Subcutaneous adipose tissue (tissue), 4 donors: ENCODE data around the gene ARHGEF28. TPM values are rescaled to one million over a fixed set of nuclear protein-coding genes. Genes with fewer than 3 reads are reported as not detected.

Experiments used
- total RNA-seq, 4 donors: library from RNA; depleted of rRNA; stranded (reverse); fragments of >200 nt; gene quantifications; one replicate each; pipeline ENCODE4 v1.1.0, GENCODE V29; 2016
- TF ChIP-seq, protein P1 (sequence below): fragments of 450-650 bp; IDR thresholded peaks from one replicate; pipeline ENCODE4 v1.5.1; 2016; ENCODE audit warnings: low read depth, mild to moderate bottlenecking, control low read depth, antibody characterized with exemption, moderate library complexity

The ARHGEF28 gene
- total RNA-seq, 4 donors from 2014 or later, result 9.9 to 46.3 (median 17.3) TPM

GRCh38 chr5:73948720-73949119, 322.7 kb downstream of the ARHGEF28 start:
- TF ChIP-seq, protein P1, sequence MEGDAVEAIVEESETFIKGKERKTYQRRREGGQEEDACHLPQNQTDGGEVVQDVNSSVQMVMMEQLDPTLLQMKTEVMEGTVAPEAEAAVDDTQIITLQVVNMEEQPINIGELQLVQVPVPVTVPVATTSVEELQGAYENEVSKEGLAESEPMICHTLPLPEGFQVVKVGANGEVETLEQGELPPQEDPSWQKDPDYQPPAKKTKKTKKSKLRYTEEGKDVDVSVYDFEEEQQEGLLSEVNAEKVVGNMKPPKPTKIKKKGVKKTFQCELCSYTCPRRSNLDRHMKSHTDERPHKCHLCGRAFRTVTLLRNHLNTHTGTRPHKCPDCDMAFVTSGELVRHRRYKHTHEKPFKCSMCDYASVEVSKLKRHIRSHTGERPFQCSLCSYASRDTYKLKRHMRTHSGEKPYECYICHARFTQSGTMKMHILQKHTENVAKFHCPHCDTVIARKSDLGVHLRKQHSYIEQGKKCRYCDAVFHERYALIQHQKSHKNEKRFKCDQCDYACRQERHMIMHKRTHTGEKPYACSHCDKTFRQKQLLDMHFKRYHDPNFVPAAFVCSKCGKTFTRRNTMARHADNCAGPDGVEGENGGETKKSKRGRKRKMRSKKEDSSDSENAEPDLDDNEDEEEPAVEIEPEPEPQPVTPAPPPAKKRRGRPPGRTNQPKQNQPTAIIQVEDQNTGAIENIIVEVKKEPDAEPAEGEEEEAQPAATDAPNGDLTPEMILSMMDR, result no peak

DNA sequence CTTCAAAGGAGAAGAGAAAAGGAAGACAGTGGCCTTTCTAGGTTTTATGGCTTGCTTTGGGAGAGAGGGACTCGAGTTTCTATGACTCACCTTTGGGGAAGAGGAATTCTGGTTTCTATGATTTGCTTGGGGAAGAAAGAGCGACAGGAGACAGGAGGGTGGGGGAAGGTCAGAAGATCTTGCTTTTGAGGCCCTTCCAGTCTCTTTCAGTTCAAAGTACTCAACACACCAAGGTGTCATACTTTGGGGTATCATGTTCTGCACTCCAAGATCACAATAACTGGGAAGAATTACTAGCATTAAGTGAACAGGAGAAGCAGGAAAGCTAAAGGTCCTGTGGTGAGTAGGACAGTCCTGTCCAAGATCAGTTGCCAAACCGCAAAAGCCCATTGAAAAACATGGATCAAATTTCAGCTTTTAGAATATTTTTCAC, 324.5 kb downstream of the ARHGEF28 start:
- TF ChIP-seq, protein P1, result no peak

DNA sequence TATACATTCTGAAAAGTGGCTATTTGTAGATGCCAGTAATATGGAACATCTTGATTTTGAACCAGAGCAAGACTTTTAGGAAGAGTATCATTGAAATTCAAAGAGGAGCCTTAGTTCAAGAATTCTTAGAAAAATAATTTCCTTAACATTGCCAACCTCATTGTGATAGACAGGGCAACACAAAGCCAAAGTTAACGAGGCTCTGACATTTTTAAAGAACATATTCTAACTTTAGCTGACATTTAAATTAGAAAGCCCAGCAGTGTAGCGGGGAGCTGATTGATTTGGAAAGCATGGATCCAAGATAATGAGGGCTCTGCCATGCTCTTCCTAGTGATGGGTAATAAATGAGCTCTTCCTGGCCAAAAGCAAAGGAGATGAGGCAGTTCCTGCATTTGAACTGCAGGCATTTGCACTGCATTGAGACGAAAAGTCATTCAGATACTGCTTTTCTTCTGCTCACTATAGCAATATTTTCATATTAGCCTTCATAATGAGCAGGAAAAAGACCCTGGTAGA, 325.0 kb downstream of the ARHGEF28 start:
- TF ChIP-seq, protein P1, result no peak

DNA sequence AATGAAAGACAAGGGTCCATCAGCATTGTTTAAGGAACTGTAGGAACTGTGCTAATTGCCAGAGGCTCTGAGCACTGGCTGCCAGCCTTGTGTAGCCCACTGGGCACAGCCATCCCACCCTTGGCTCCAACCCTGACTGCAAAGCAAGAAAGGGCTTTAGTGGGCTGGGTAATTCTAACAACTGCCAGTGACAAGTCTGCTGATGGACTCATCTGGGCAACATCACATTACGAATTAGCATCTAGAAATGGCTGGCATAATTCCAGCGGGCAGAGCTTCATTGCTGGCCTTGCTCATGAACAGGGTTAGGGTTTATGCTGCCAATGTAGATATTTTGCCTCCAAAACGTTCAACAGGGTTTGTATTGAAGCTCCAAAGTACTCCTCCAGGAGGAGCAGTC, 326.9 kb downstream of the ARHGEF28 start:
- TF ChIP-seq, protein P1, result no peak

GRCh38 chr5:73954381-73954780, 328.4 kb downstream of the ARHGEF28 start:
- TF ChIP-seq, protein P1, result no peak

- TF ChIP-seq, protein P1, result no peak
Observed at GRCh38 chr5:73955271-73955846, 329.4 kb downstream of the ARHGEF28 start.

DNA sequence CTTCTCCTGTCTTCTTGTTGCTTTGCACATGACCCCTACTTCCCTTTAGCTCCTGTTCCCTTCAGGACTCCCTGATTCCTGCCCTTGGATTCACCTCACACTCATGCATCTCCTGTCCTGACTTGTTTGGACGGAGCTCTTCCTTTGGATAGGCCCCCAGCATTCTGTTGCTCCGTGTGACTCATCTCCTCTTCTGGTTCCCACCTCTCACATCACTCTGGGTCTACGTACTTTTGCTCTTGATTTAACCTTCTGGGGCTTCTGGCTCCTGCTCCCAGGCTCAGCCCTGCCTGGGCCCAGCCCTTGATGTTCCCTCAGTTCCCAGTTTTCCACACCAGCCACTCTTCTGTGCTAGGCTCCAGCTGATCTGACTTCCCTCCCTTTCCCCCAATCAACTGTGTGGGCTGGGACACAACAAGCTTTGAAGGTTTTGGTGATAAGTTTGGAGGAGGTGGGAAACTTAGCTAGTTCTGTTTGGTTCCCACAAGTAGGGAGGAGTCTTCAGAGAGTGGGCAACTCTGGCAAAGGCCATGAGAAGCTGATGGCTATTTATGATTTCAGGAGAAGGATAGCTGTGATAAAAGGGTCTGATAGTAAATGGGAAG, 331.5 kb downstream of the ARHGEF28 start:
- TF ChIP-seq, protein P1, result no peak
